AG10803 (cell line): ENCODE results near the gene ZNF219.

Source experiments
- DNase-seq: peaks from one replicate; pipeline ENCODE4 v3.0.0; 2010; ENCODE audit warnings: low read depth
- H3K4me3 ChIP-seq: 2 replicates; pipeline ENCODE4 v1.5.1; 2011; ENCODE audit warnings: mild to moderate bottlenecking, low read length, control low read depth
- CTCF ChIP-seq: conservative IDR thresholded peaks from 2 replicates; pipeline ENCODE4 v1.5.1; 2011; ENCODE audit warnings: mild to moderate bottlenecking, low read length, control low read depth, inconsistent platforms

The ZNF219 gene

GRCh38 chr14:21098076-21098891, at the start of gene ZNF219:
ZNF219 (minus strand) TSS chr14:21098655; CDS start chr14:21093591, 5,064 bp downstream.
- DNase-seq, result peak; percentile 65
- H3K4me3 ChIP-seq, result peak within 1 kb of the TSS; percentile 76
- 0 out of 2 replicates have a peak, but pooled peaks have one; percentile 5 for TF ChIP-seq CTCF

- DNase-seq, result no peak
- H3K4me3 ChIP-seq, result no peak overlapping the region
- TF ChIP-seq CTCF, result no peak
Measured at GRCh38 chr14:21145437-21145836, 47.0 kb upstream of the ZNF219 start.

DNA sequence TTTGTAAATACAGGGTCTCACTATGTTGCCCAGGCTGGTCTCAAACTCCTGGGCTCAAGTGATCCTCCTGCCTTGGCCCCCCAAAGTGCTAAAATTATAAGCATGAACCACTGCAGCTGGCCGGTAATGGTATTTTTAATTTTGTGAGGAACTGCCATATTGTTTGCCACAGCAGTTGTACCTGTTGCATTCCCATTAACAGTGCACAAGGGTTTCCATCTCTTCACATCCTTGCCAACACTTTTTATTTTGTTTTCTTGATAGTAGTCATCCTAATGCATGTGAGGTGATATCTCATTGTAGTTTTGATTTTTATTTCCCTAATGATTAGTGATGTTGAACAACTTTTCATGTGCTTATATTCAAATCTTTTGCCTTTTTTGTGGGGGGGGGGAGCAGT, 43.9 kb upstream of the ZNF219 start:
- no peak overlapping the region for H3K4me3 ChIP-seq
- TF ChIP-seq CTCF, result no peak

DNA sequence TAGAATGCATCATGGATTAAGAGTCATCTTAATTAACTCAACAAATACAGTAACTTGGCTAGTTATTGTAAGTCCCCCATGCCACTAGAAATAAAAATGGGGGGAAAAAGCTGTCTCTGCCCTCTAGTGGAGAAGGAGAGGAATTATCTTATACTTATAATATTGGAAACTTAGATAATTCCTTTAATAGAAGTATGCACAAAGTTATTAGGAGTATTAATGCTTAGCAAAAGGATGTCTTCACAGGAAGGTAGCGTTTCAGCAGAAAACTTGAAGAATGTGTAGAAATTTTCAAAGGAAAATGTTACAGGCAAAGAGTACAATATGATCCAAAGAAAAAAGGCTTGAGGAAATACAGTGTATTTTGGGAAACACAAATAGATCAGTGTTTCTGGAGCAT, 37.6 kb upstream of the ZNF219 start:
- peak; percentile 6 for DNase-seq
- TF ChIP-seq CTCF, result peak; percentile 72
- no peak overlapping the region for H3K4me3 ChIP-seq

More for the DNA sequence above, 43.9 kb upstream of the ZNF219 start:
- DNase-seq, result no peak

DNA sequence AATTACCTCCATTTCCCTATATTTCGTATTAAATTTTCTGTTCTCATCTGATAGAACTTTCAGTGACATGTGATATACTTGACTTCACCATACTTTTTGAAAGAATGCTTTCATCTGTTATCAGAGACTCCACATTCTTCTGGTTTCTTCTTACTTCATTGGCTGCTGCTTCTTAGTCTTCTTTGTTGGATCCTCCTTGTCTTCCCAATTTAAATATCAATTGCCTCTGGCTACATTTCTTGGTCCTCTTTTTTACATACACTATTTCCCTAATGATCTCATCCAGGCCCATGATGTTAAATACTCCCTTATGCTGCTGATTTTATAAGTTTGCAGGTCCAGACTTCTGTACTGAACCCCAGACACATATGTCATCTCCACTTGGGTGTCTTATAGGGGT, 35.4 kb upstream of the ZNF219 start:
- no peak overlapping the region for H3K4me3 ChIP-seq
- DNase-seq, result no peak
- no peak for TF ChIP-seq CTCF

DNA sequence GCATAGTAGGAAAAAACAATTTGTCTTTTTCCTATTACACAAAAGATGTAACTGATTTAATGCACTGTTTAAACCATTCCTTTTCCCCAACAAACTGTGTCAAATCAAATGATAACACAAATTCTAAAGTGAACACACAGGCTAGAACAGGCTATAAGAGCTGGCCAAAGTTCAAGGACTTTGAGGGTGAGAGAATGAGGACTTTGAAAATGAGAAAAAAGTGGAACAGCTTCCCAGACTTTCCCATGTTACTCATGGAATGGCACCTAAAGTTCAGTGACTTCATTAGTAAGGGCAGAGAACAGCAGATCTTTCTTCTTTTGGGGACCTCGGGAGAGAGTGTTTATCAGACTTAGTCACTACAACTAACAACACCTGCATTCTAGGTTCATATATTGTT, 25.0 kb upstream of the ZNF219 start:
- no peak overlapping the region for H3K4me3 ChIP-seq
- TF ChIP-seq CTCF, result no peak
- DNase-seq, result no peak

GRCh38 chr14:21121122-21121521, 22.7 kb upstream of the ZNF219 start:
- H3K4me3 ChIP-seq, result no peak overlapping the region
- no peak for DNase-seq
- no peak for TF ChIP-seq CTCF
